Measurements from ENCODE around the gene SLC10A3. TPM values are rescaled to one million over a fixed set of nuclear protein-coding genes. Genes with fewer than 3 reads are reported as not detected.

The SLC10A3 gene
- total RNA-seq, 1 donor from 2014 or later: 7.8 TPM

GRCh38 chrX:154495472-154495922 lies 5.1 kb upstream of the SLC10A3 start:
- peaks cover 5% of the 10 kb centered on the region for H3K4me1 Mint-ChIP-seq
- no peaks in the 10 kb centered on the region for H3K27me3 Mint-ChIP-seq (ENCODE audit: low read depth)
- no peak overlapping the region for H3K4me3 Mint-ChIP-seq
- no peak overlapping the region for H3K27ac Mint-ChIP-seq (ENCODE audit: unreplicated experiment)
- no peaks in the 10 kb centered on the region for H3K36me3 Mint-ChIP-seq (ENCODE audit: low read depth)
- no peaks in the 10 kb centered on the region for H3K9me3 Mint-ChIP-seq
- DNase-seq (ENCODE audit: low read depth, low spot score): no peak
- TF ChIP-seq CTCF (conservative IDR thresholded peaks at IDR 0.05): no peak

- Mint-ChIP-seq H3K9me3 (no peaks in the 10 kb centered on the region), H3K27ac (ENCODE audit: unreplicated experiment) (no peak overlapping the region), H3K36me3 (ENCODE audit: low read depth) (no peaks in the 10 kb centered on the region), H3K4me1 (peaks cover 8% of the 10 kb centered on the region), H3K27me3 (ENCODE audit: low read depth) (no peaks in the 10 kb centered on the region), H3K4me3 (no peak overlapping the region)
- no peak for TF ChIP-seq CTCF (conservative IDR thresholded peaks at IDR 0.05)
- DNase-seq (ENCODE audit: low read depth, low spot score): no peak
Observed at GRCh38 chrX:154494715-154495114, 4.3 kb upstream of the SLC10A3 start.

GRCh38 chrX:154490021-154490413 lies 412 bp downstream of the SLC10A3 start:
- TF ChIP-seq CTCF (conservative IDR thresholded peaks at IDR 0.05): no peak
- Mint-ChIP-seq H3K4me1 (peaks cover 6% of the 10 kb centered on the region), H3K36me3 (ENCODE audit: low read depth) (peaks cover 5% of the 10 kb centered on the region), H3K9me3 (no peaks in the 10 kb centered on the region), H3K27me3 (ENCODE audit: low read depth) (no peaks in the 10 kb centered on the region), H3K27ac (ENCODE audit: unreplicated experiment) (peak overlapping the region; percentile 8), H3K4me3 (peak overlapping the region; percentile 87)
- no peak for DNase-seq (ENCODE audit: low read depth, low spot score)

GRCh38 chrX:154489182-154489581 lies 1.2 kb downstream of the SLC10A3 start:
- Mint-ChIP-seq H3K4me1 (peaks cover 6% of the 10 kb centered on the region), H3K4me3 (peak overlapping the region; percentile 87), H3K27me3 (ENCODE audit: low read depth) (no peaks in the 10 kb centered on the region), H3K27ac (ENCODE audit: unreplicated experiment) (no peak overlapping the region), H3K9me3 (no peaks in the 10 kb centered on the region), H3K36me3 (ENCODE audit: low read depth) (peaks cover 5% of the 10 kb centered on the region)
- no peak for TF ChIP-seq CTCF (conservative IDR thresholded peaks at IDR 0.05)
- DNase-seq (ENCODE audit: low read depth, low spot score): no peak

- no peak for DNase-seq (ENCODE audit: low read depth, low spot score)
- Mint-ChIP-seq H3K27me3 (ENCODE audit: low read depth) (no peaks in the 10 kb centered on the region), H3K36me3 (ENCODE audit: low read depth) (peaks cover 5% of the 10 kb centered on the region), H3K27ac (ENCODE audit: unreplicated experiment) (no peak overlapping the region), H3K4me3 (peak overlapping the region; percentile 87), H3K4me1 (peaks cover 6% of the 10 kb centered on the region), H3K9me3 (no peaks in the 10 kb centered on the region)
- no peak for TF ChIP-seq CTCF (conservative IDR thresholded peaks at IDR 0.05)
Observed at GRCh38 chrX:154488336-154489075, 1.9 kb downstream of the SLC10A3 start.

Measured in neural crest cell (in vitro differentiated cells).